Heart left ventricle (tissue), 13 donors: ENCODE results near the gene KRTAP4-4.

Source experiments
- POLR2A ChIP-seq, 2 donors: fragments of 450-650 bp; IDR thresholded peaks; one replicate each; pipeline ENCODE4 v1.6.1; 2017; ENCODE audit warnings: antibody characterized with exemption in 2 of 2, mild to moderate bottlenecking in 2 of 2, moderate library complexity in 2 of 2
- TF ChIP-seq, protein P1 (sequence below), 12 donors: fragments of 200-600 bp; sonication (generic) in 4 of 12; IDR thresholded peaks; one replicate each; pipeline versions ENCODE4 v1.5.0 to v1.8.0; 2018 to 2022; ENCODE audit warnings: antibody characterized with exemption in 12 of 12, mild to moderate bottlenecking in 5 of 12
- donor health status: ischemic (EF 13 %, LVEDD 7.1; RV severe dilation, severe dysfunction).
- donor health status: DM: no; HTN: yes; CAD: no.
- donor health status: DM: no; HTN: no; CAD: no.
- donor health status: ischemic (EF 25% LVEDD 6.9; RV normal size, moderate dysfunction).
- donor health status: ischemic (EF 25% LVEDD 5.7; RV mildly dilated, moderate dysfunction).
- donor health status: ischemic (EF 35%, LVEDD 5.7; RV mildly dilated, moderate dysfunction).
- donor health status: nonischemic (EF 11% LVEDD 7.7; RV severe dilation, severe dysfunction).
- donor health status: DM: yes; HTN: yes; CAD: no.
- donor health status: PGD.
- donor health status: ischemic (EF 29% LVEDD 5.4; RV normal size, mild dysfunction).
- donor health status: nonischemic (EF 23%, LVEDD 6.1; RV moderate dilation, normal function).

DNA sequence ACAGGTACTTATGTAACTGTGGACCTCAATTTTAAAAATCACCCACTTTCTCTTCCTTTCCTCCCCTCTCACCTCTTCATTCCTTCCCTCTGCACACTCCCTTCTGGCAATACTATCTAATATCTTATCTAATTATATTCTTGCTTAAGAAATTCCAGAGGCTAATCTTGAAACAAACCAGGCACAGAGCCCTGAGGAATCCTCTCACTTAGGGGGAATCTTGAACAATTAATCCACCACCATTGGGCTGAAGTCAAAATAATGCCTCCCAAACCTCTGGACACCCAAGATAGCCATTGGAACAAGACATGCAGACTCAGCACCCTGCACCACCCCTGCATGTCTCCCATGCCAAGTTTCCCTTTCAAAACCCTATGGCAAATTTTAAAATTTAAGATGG, 19.2 kb downstream of the KRTAP4-4 start:
- no peak for TF ChIP-seq POLR2A (IDR thresholded peaks at IDR 0.05)
- TF ChIP-seq, protein P1, sequence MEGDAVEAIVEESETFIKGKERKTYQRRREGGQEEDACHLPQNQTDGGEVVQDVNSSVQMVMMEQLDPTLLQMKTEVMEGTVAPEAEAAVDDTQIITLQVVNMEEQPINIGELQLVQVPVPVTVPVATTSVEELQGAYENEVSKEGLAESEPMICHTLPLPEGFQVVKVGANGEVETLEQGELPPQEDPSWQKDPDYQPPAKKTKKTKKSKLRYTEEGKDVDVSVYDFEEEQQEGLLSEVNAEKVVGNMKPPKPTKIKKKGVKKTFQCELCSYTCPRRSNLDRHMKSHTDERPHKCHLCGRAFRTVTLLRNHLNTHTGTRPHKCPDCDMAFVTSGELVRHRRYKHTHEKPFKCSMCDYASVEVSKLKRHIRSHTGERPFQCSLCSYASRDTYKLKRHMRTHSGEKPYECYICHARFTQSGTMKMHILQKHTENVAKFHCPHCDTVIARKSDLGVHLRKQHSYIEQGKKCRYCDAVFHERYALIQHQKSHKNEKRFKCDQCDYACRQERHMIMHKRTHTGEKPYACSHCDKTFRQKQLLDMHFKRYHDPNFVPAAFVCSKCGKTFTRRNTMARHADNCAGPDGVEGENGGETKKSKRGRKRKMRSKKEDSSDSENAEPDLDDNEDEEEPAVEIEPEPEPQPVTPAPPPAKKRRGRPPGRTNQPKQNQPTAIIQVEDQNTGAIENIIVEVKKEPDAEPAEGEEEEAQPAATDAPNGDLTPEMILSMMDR (IDR thresholded peaks at IDR 0.05): no peak
